K562 (cell line): Measurements from ENCODE around the gene ZNF22. TPM values are rescaled to one million over a fixed set of nuclear protein-coding genes. Genes with fewer than 3 reads are reported as not detected.
"Not testable (repeated sequence)": the region's sequence is repeated elsewhere in the genome, so short reads cannot be mapped to it uniquely, and the experiment has no call there.

Experiments
- ATAC-seq: fragments of 200-7000 bp; cut with Tn5 transposase; 3 replicates; pipeline ENCODE4 v1.9.1; 2020; ENCODE audit warnings: moderate library complexity
- BruUV-seq: library from RNA; stranded (reverse); fragments of 400-500 nt; replicated peaks from 2 replicates; lab custom pipeline; 2021; lab: Mats Ljungman, UMichigan
- CTCF ChIA-PET: fragments of 300-600 bp; formaldehyde crosslinking; extraction: SDS; loops from one replicate; lab custom pipeline; 2021; ENCODE audit warnings: low intra/inter-chr PET ratio; lab: Yijun Ruan, JAX
- POLR2A ChIA-PET: fragments of 300-600, 350-650 bp; sonication (Branson Sonifier 250); formaldehyde crosslinking; extraction: SDS; loops from one replicate; lab custom pipeline; 2021; ENCODE audit warnings: antibody characterized with exemption, inconsistent platforms; lab: Yijun Ruan, JAX
- DNase-seq, 4 experiments: peaks; one replicate each; pipeline versions ENCODE4 v3.0.0 to v3.0.0-alpha.2; 2011 to 2018; ENCODE audit warnings: low spot score in 3 of 4, mixed read lengths in 3 of 4; ENCODE audit errors: extremely low read depth in 1 of 4
- FAIRE-seq: peaks from 2 replicates; lab custom pipeline; 2011; peaks lifted over from hg19 to GRCh38; lab: Jason Lieb, UNC
- H2AFZ ChIP-seq: 2 replicates; pipeline ENCODE4 v1.6.0; 2011; ENCODE audit warnings: low read depth, low read length, control low read depth, inconsistent platforms
- H3K27ac ChIP-seq: fragments of 200-600 bp; 3 replicates; pipeline ENCODE4 v1.8.0; 2011; ENCODE audit warnings: low read depth, mild to moderate bottlenecking, control low read depth, inconsistent platforms, low read length, moderate library complexity, mixed read lengths; ENCODE audit errors: extremely low read depth
- H3K27me3 ChIP-seq, 2 experiments: fragments of 300-600 bp in 1 of 2; 2 replicates in 1 of 2; 3 replicates in 1 of 2; pipeline versions ENCODE4 v1.6.0 to v1.8.0; 2011; ENCODE audit warnings: inconsistent platforms in 2 of 2, low read length in 2 of 2, mild to moderate bottlenecking in 1 of 2, mixed read lengths in 1 of 2, moderate library complexity in 1 of 2; ENCODE audit not compliant: control insufficient read depth in 2 of 2, insufficient read depth in 2 of 2
- H3K36me3 ChIP-seq: fragments of 300-600 bp; 3 replicates; pipeline ENCODE4 v1.8.0; 2011; ENCODE audit warnings: mild to moderate bottlenecking, low read length, inconsistent platforms; ENCODE audit not compliant: control insufficient read depth, insufficient read depth
- H3K4me1 ChIP-seq, 2 experiments: fragments of 200-600 bp in 1 of 2; replicated peaks in 1 of 2; 2 replicates in 1 of 2; 3 replicates in 1 of 2; pipeline versions ENCODE4 v1.5.1 to v1.8.0; 2011; ENCODE audit warnings: inconsistent platforms in 2 of 2, low read length in 2 of 2, mild to moderate bottlenecking in 1 of 2, mixed read lengths in 1 of 2, moderate library complexity in 1 of 2; ENCODE audit not compliant: control insufficient read depth in 2 of 2, insufficient read depth in 2 of 2
- H3K4me2 ChIP-seq: 2 replicates; pipeline ENCODE4 v1.6.1; 2011; ENCODE audit warnings: low read length, control low read depth, inconsistent platforms, mixed read lengths; ENCODE audit not compliant: insufficient read depth
- H3K4me3 ChIP-seq: fragments of 200-600 bp; sonication (generic), shearing (Covaris generic); 2 replicates; pipeline ENCODE4 v1.5.1; 2016; ENCODE audit warnings: control low read depth, inconsistent platforms
- H3K79me2 ChIP-seq: fragments of 200-600 bp; 3 replicates; pipeline ENCODE4 v1.8.0; 2011; ENCODE audit warnings: low read length, inconsistent platforms; ENCODE audit not compliant: control insufficient read depth, insufficient read depth
- H3K9ac ChIP-seq, 2 experiments: 2 replicates each; pipeline versions ENCODE4 v1.6.0 to v1.6.1; 2011; ENCODE audit warnings: low read depth in 2 of 2, low read length in 2 of 2, control low read depth in 1 of 2, inconsistent platforms in 1 of 2, mild to moderate bottlenecking in 1 of 2, mixed read lengths in 1 of 2; ENCODE audit not compliant: insufficient read depth in 1 of 2
- H3K9me1 ChIP-seq: one replicate; pipeline ENCODE4 v1.6.0; 2011; ENCODE audit warnings: inconsistent platforms, mild to moderate bottlenecking, low read length, moderate library complexity; ENCODE audit not compliant: control insufficient read depth, insufficient read depth
- H3K9me3 ChIP-seq: replicated peaks from 2 replicates; pipeline ENCODE4 v1.5.1; 2011; ENCODE audit warnings: low read depth, low read length, inconsistent platforms; ENCODE audit not compliant: control insufficient read depth, insufficient read depth
- H4K20me1 ChIP-seq: replicated peaks from 2 replicates; pipeline ENCODE4 v1.6.1; 2011; ENCODE audit warnings: low read length, inconsistent platforms, mixed read lengths; ENCODE audit not compliant: control insufficient read depth, insufficient read depth
- ELF2 ChIP-seq: fragments of 250-450 bp; sonication (Bioruptor Pico); IDR thresholded peaks from 2 replicates; pipeline ENCODE4 v1.5.0; 2021; ENCODE audit warnings: mild to moderate bottlenecking
- ETV1 ChIP-seq: fragments of 450-650 bp; conservative IDR thresholded peaks from 2 replicates; pipeline ENCODE4 v1.6.1; 2016; ENCODE audit warnings: missing genetic modification characterization, control low read depth, low read depth, missing compliant biosample characterization
- KDM1A ChIP-seq, 2 experiments: fragments of 450-650 bp; IDR thresholded peaks; 2 replicates each; pipeline ENCODE4 v1.6.1; 2016; ENCODE audit warnings: mild to moderate bottlenecking in 2 of 2
- KLF16 ChIP-seq: IDR thresholded peaks from 2 replicates; pipeline ENCODE4 v1.6.1; 2016; ENCODE audit warnings: antibody characterized with exemption
- MEIS2 ChIP-seq: fragments of 450-650 bp; IDR thresholded peaks from 2 replicates; pipeline ENCODE4 v1.6.1; 2014; ENCODE audit warnings: mild to moderate bottlenecking; ENCODE audit not compliant: partially characterized antibody
- MNT ChIP-seq, 2 experiments: fragments of 450-650 bp; conservative IDR thresholded peaks; 2 replicates each; pipeline ENCODE4 v1.6.1; 2017; ENCODE audit warnings: mild to moderate bottlenecking in 2 of 2, moderate library complexity in 2 of 2
- ZNF436 ChIP-seq: fragments of 250-450, 450-650 bp; sonication (Bioruptor Pico); formaldehyde crosslinking; IDR thresholded peaks from 2 replicates; pipeline ENCODE4 v1.7.0; 2020; ENCODE audit warnings: mild to moderate bottlenecking
- WGBS: fragments of 100-300 bp; shearing (Covaris generic); methylation state at CpG from one replicate; pipeline ENCODE4 v1.1.6; 2016; ENCODE audit warnings: low coverage, mixed read lengths; ENCODE audit not compliant: insufficient coverage; ENCODE audit errors: missing lambda C conversion rate; 5-methylcytosine and 5-hydroxymethylcytosine counted together
- in situ Hi-C: fragments of 300-500 bp; cut with MboI; formaldehyde crosslinking; loops from 4 replicates; pipeline ENCODE4 v1.15.0; 2018; ENCODE audit warnings: inconsistent platforms, mixed read lengths
- intact Hi-C: fragments of 100-400 bp; cut with micrococcal nuclease; formaldehyde crosslinking; loops from 2 replicates; pipeline ENCODE4 v1.14.2; 2022
- polyA plus RNA-seq, 8 experiments: library from polyadenylated mRNA; depleted of rRNA in 4 of 8; stranded (reverse) in 5 of 8; unstranded in 3 of 8; fragments of >200 nt; fragmentation: Nextera tagmentation in 2 of 8; fragmentation: Illumina TruSeq in 1 of 8; extraction: Ambion mirVana in 2 of 8; extraction: Trizol in 1 of 8; gene quantifications; 2 replicates each; pipeline versions ENCODE4 v1.2.1 to v1.2.3, GENCODE V29; 2011 to 2014; ENCODE audit warnings: inconsistent platforms in 1 of 8, missing spikeins in 1 of 8
- total RNA-seq, 7 experiments: library from RNA; depleted of rRNA in 6 of 7; stranded (reverse); fragments of >200 nt in 6 of 7; fragmentation: Illumina TruSeq in 2 of 7; extraction: Trizol in 2 of 7; gene quantifications; 2 replicates each; pipeline versions ENCODE4 v1.2.1 to v1.2.3, GENCODE V29; 2011 to 2021; ENCODE audit warnings: low replicate concordance in 1 of 7

The ZNF22 gene
- total and polyA plus RNA-seq, 9 of the 15 experiments (the other 6 are each of a cell fraction or from before 2014, with no cell fraction given) = 36.2 to 98.7 (median 51.2) TPM

- peak; percentile 18 to 30; a peak in 2 of 4 replicates for TF ChIP-seq MNT (conservative IDR thresholded peaks at IDR 0.05)
- no peak for TF ChIP-seq ZNF436
- TF ChIP-seq KDM1A (IDR thresholded peaks at IDR 0.05) = 0 out of 4 replicates have a peak, but pooled peaks of 1 of the 2 experiments have one; percentile 7
- TF ChIP-seq KLF16 = peak; percentile 39; the same call in 1 of the 2 replicates
- TF ChIP-seq ETV1 (tag) = peak; percentile 73
- no peak for TF ChIP-seq ELF2
- TF ChIP-seq MEIS2 = peak; percentile 45
- TF ChIP-seq, all 486 proteins: peak for 36
Measured at GRCh38 chr10:45008524-45009161, 7.9 kb downstream of the ZNF22 start (continued).

GRCh38 chr10:45014557-45014956 lies 13.8 kb downstream of the ZNF22 start:
- H3K4me1 ChIP-seq, ATAC-seq, POLR2A ChIA-PET, H3K4me3 ChIP-seq, H2AFZ ChIP-seq, H3K36me3 ChIP-seq, H3K9me3 ChIP-seq, H3K9me1 ChIP-seq, H3K27me3 ChIP-seq, H3K27ac ChIP-seq, H3K79me2 ChIP-seq, H4K20me1 ChIP-seq, in situ Hi-C loops, CTCF ChIA-PET, BruUV-seq, DNase-seq, intact Hi-C loops, FAIRE-seq, H3K4me2 ChIP-seq, H3K9ac ChIP-seq: not testable (repeated sequence)
- WGBS = 11% methylated on average over 9 of the region's 10 CpGs
